Activated B cell treated with CpG ODN at 0.5 μM for 24 hours (primary cell): Measurements from ENCODE around the gene MON2. TPM values are rescaled to one million over a fixed set of nuclear protein-coding genes. Genes with fewer than 3 reads are reported as not detected.

Experiments used
- ATAC-seq: fragments of 200-7000 bp; cut with Tn5 transposase; one replicate; pipeline ENCODE4 v1.10.0; 2021; ENCODE audit warnings: low read depth, mild to moderate bottlenecking, moderate library complexity
- CTCF ChIA-PET: fragments of 350-600 bp; sonication (Branson Sonifier 250); formaldehyde crosslinking; loops from one replicate; lab custom pipeline; 2021; ENCODE audit warnings: antibody characterized with exemption; lab: Charles Lee
- POLR2A ChIA-PET: fragments of 350-600 bp; sonication (Branson Sonifier 250); formaldehyde crosslinking; loops from one replicate; lab custom pipeline; 2021; ENCODE audit warnings: antibody characterized with exemption; lab: Charles Lee
- DNase-seq: peaks from one replicate; pipeline ENCODE4 v3.0.0; 2022
- H3K27ac Mint-ChIP-seq: one replicate; pipeline ENCODE4 v1.8.0; 2020; ENCODE audit warnings: mixed read lengths
- H3K27me3 Mint-ChIP-seq: one replicate; pipeline ENCODE4 v1.8.0; 2021; ENCODE audit warnings: mixed read lengths
- H3K36me3 Mint-ChIP-seq: one replicate; pipeline ENCODE4 v1.8.0; 2021; ENCODE audit warnings: low read depth, mixed read lengths
- H3K4me1 Mint-ChIP-seq: one replicate; pipeline ENCODE4 v1.8.0; 2021; ENCODE audit warnings: mixed read lengths
- H3K4me3 Mint-ChIP-seq: one replicate; pipeline ENCODE4 v1.8.0; 2020; ENCODE audit warnings: mild to moderate bottlenecking, mixed read lengths
- H3K9me3 Mint-ChIP-seq: one replicate; pipeline ENCODE4 v1.8.0; 2020; ENCODE audit warnings: mixed read lengths
- intact Hi-C: fragments of 100-400 bp; cut with micrococcal nuclease; formaldehyde crosslinking; loops from one replicate; pipeline ENCODE4 v1.15.1; 2024
- total RNA-seq: library from RNA; stranded (reverse); gene quantifications from 2 replicates; pipeline ENCODE4 v1.2.3, GENCODE V29; 2022
- TF ChIP-seq, protein P1 (sequence below): fragments of 200-600 bp; IDR thresholded peaks from one replicate; pipeline ENCODE4 v1.8.0; 2022; ENCODE audit warnings: antibody characterized with exemption, mild to moderate bottlenecking

MON2 gene
- total RNA-seq, 1 donor from 2014 or later: 69.9 TPM

- peak overlapping the region; percentile 99 for H3K27ac Mint-ChIP-seq
- peak overlapping the region; percentile 94 for H3K4me3 Mint-ChIP-seq
- peaks cover 20% of the 10 kb centered on the region for H3K36me3 Mint-ChIP-seq
- TF ChIP-seq, protein P1, sequence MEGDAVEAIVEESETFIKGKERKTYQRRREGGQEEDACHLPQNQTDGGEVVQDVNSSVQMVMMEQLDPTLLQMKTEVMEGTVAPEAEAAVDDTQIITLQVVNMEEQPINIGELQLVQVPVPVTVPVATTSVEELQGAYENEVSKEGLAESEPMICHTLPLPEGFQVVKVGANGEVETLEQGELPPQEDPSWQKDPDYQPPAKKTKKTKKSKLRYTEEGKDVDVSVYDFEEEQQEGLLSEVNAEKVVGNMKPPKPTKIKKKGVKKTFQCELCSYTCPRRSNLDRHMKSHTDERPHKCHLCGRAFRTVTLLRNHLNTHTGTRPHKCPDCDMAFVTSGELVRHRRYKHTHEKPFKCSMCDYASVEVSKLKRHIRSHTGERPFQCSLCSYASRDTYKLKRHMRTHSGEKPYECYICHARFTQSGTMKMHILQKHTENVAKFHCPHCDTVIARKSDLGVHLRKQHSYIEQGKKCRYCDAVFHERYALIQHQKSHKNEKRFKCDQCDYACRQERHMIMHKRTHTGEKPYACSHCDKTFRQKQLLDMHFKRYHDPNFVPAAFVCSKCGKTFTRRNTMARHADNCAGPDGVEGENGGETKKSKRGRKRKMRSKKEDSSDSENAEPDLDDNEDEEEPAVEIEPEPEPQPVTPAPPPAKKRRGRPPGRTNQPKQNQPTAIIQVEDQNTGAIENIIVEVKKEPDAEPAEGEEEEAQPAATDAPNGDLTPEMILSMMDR: no peak
- DNase-seq (no peak), ATAC-seq (no peak)
- peaks cover 49% of the 10 kb centered on the region for H3K4me1 Mint-ChIP-seq
- no peaks in the 10 kb centered on the region for H3K9me3 Mint-ChIP-seq
- ChIA-PET POLR2A (interaction anchor here (0.5 to 3.2 kb wide), 26 partner anchors 8 to 1801 kb away, joined by 3 to 52 read pairs (median 5); partner anchors contain the start of genes MON2 and USP15), CTCF (interaction anchor here (1.2 to 1.9 kb wide), 3 partner anchors 22 to 196 kb away, joined by 4 to 11 read pairs (median 9); no protein-coding TSS in a partner anchor)
- H3K27me3 Mint-ChIP-seq: no peaks in the 10 kb centered on the region
- intact Hi-C loops: loop anchor here (1.0 to 5.0 kb wide), 7 partner anchors 22 to 1799 kb away; partner anchors contain the start of genes KICS2, USP15 and XPOT
Measured at GRCh38 chr12:62603811-62604098, 137.1 kb downstream of the MON2 start.

GRCh38 chr12:62604373-62604772 is 137.7 kb downstream of the MON2 start:
- H3K27ac Mint-ChIP-seq: peak overlapping the region; percentile 99
- ATAC-seq (no peak), DNase-seq (no peak)
- CTCF ChIA-PET: interaction anchor here (1.7 to 1.9 kb wide), 2 partner anchors 23 to 190 kb away, joined by 9 to 11 read pairs; no protein-coding TSS in a partner anchor
- peaks cover 21% of the 10 kb centered on the region for H3K36me3 Mint-ChIP-seq
- no peaks in the 10 kb centered on the region for H3K27me3 Mint-ChIP-seq
- H3K4me3 Mint-ChIP-seq: peak overlapping the region; percentile 94
- TF ChIP-seq, protein P1: no peak
- POLR2A ChIA-PET: interaction anchor here (0.5 to 3.2 kb wide), 13 partner anchors 9 to 345 kb away, joined by 3 to 52 read pairs (median 9); partner anchors contain the start of genes MON2 and USP15
- intact Hi-C loops: loop anchor here (5.0 kb wide), 3 partner anchors 1178 to 1798 kb away; partner anchors contain the start of genes KICS2 and XPOT
- no peaks in the 10 kb centered on the region for H3K9me3 Mint-ChIP-seq
- peaks cover 49% of the 10 kb centered on the region for H3K4me1 Mint-ChIP-seq

DNA sequence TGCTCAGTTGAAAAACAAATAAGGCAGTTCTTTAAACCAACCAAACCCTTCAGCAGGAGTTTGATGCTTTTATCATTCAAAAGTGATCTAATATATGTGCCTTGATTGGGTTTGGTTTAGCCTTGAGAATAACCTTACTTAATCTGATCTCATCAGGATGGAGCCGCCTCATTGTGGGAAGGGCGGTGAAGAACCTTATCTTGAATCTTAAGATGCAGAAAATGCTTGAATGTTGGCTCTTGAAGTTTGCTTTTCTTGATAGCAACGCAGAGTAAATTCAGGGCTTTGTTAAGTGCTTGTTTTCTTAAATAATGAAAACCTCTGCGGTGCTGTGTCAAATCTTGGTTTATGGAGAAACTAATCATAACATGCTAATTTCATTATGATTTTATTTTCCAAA is 138.2 kb downstream of the MON2 start:
- Mint-ChIP-seq H3K27me3 (no peaks in the 10 kb centered on the region), H3K4me1 (peaks cover 49% of the 10 kb centered on the region), H3K4me3 (peak overlapping the region; percentile 94), H3K36me3 (peaks cover 23% of the 10 kb centered on the region), H3K9me3 (no peaks in the 10 kb centered on the region), H3K27ac (peak overlapping the region; percentile 99)
- intact Hi-C loops: loop anchor here (5.0 kb wide), 3 partner anchors 1177 to 1797 kb away; partner anchors contain the start of genes KICS2 and XPOT
- CTCF ChIA-PET: interaction anchor here (1.5 to 2.3 kb wide), 2 partner anchors 23 to 192 kb away, joined by 4 to 9 read pairs; no protein-coding TSS in a partner anchor
- DNase-seq: no peak
- POLR2A ChIA-PET: interaction anchor here (1.1 kb wide), 1 partner anchor 23 kb away, joined by 3 read pairs; no protein-coding TSS in a partner anchor
- no peak for ATAC-seq
- TF ChIP-seq, protein P1: no peak

- ATAC-seq (no peak), DNase-seq (no peak)
- Mint-ChIP-seq H3K27ac (no peak overlapping the region), H3K4me3 (no peak overlapping the region), H3K27me3 (no peaks in the 10 kb centered on the region), H3K9me3 (no peaks in the 10 kb centered on the region), H3K4me1 (peaks cover 39% of the 10 kb centered on the region), H3K36me3 (peaks cover 24% of the 10 kb centered on the region)
- TF ChIP-seq, protein P1: no peak
- CTCF ChIA-PET: interaction anchor here (1.5 to 2.3 kb wide), 3 partner anchors 24 to 191 kb away, joined by 4 to 9 read pairs (median 8); no protein-coding TSS in a partner anchor
- POLR2A ChIA-PET: interaction anchor here (0.5 to 1.4 kb wide), 6 partner anchors 12 to 139 kb away, joined by 3 to 6 read pairs (median 4); partner anchors contain the start of gene MON2
- intact Hi-C loops: no loop called here
Measured at GRCh38 chr12:62605981-62606380, 139.4 kb downstream of the MON2 start.

DNA sequence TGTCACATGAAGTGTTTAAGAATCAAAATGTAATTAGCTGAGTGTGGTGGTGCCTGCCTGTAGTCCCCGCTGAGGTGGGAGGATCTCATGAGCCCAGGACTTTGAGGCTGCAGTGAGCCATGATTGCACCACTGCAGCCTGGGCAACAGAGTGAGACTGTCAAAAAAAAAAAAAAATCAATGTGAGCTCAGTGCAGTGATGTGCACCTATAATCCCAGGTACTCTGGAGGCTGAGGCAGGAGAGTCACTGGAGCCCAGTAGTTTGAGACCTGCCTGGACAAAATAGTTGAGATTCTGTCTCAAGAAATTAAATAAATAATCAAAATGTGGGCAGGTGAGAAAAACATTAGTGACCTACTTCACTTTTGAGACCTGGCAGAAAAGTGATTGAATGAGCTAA is 140.0 kb downstream of the MON2 start:
- POLR2A ChIA-PET: interaction anchor here (0.7 to 1.4 kb wide), 4 partner anchors 9 to 23 kb away, joined by 4 to 6 read pairs (median 4); no protein-coding TSS in a partner anchor

More for the DNA sequence above, 140.0 kb downstream of the MON2 start:
- no peaks in the 10 kb centered on the region for H3K9me3 Mint-ChIP-seq
- H3K27ac Mint-ChIP-seq: no peak overlapping the region
- intact Hi-C loops: no loop called here
- ATAC-seq: no peak
- TF ChIP-seq, protein P1: no peak
- H3K4me3 Mint-ChIP-seq: no peak overlapping the region
- no peak for DNase-seq
- peaks cover 33% of the 10 kb centered on the region for H3K4me1 Mint-ChIP-seq
- no peaks in the 10 kb centered on the region for H3K27me3 Mint-ChIP-seq
- CTCF ChIA-PET: interaction anchor here (1.5 to 2.3 kb wide), 3 partner anchors 25 to 190 kb away, joined by 4 to 9 read pairs (median 8); no protein-coding TSS in a partner anchor
- H3K36me3 Mint-ChIP-seq: peaks cover 24% of the 10 kb centered on the region
